Psoas muscle (tissue), 8 donors: Measurements from ENCODE around the gene TIMM17B. TPM values are rescaled to one million over a fixed set of nuclear protein-coding genes. Genes with fewer than 3 reads are reported as not detected.

ENCODE experiments used
- ATAC-seq, 4 donors: fragments of 200-7000 bp; cut with Tn5 transposase; one replicate each; pipeline ENCODE4 v1.9.1; 2020; ENCODE audit warnings: moderate library complexity in 3 of 4, mild to moderate bottlenecking in 2 of 4
- DNase-seq, 2 donors: peaks; one replicate each; pipeline ENCODE4 v3.0.0-alpha.2; 2020
- H3K27ac ChIP-seq: fragments of 200-600 bp; one replicate; pipeline ENCODE4 v1.8.0; 2022
- H3K27me3 ChIP-seq, 3 donors: fragments of 200-600 bp in 1 of 3; one replicate each; pipeline versions ENCODE4 v1.6.1 to v1.8.0; 2013 to 2022; ENCODE audit warnings: low read length in 2 of 3, mild to moderate bottlenecking in 2 of 3, moderate library complexity in 1 of 3; ENCODE audit not compliant: insufficient read depth in 3 of 3
- H3K36me3 ChIP-seq, 2 donors: fragments of 200-600 bp in 1 of 2; one replicate each; pipeline versions ENCODE4 v1.6.1 to v1.8.0; 2013 to 2022; ENCODE audit warnings: low read depth in 1 of 2, mild to moderate bottlenecking in 1 of 2, moderate library complexity in 1 of 2; ENCODE audit not compliant: insufficient read depth in 1 of 2
- H3K4me1 ChIP-seq: fragments of 200-600 bp; one replicate; pipeline ENCODE4 v1.8.0; 2022
- H3K4me3 ChIP-seq: fragments of 200-600 bp; one replicate; pipeline ENCODE4 v1.8.0; 2022; ENCODE audit warnings: mild to moderate bottlenecking
- H3K9me3 ChIP-seq: fragments of 200-600 bp; one replicate; pipeline ENCODE4 v1.8.0; 2022
- WGBS, 3 donors: extraction: QIAGEN DNeasy Blood & Tissue Kit; methylation state at CpG; one replicate each; pipeline versions ENCODE4 v1.1.6 to v1.1.7; 2013; 5-methylcytosine and 5-hydroxymethylcytosine counted together
- intact Hi-C, 2 donors: fragments of 100-400 bp; cut with DNase I; formaldehyde crosslinking; loops; one replicate each; pipeline versions ENCODE4 v1.11.0 to v1.14.2; 2022
- polyA plus RNA-seq, 3 donors: library from polyadenylated mRNA; stranded (reverse); fragments of 200-250 nt; gene quantifications; one replicate each; pipeline ENCODE4 v1.2.3, GENCODE V29; 2013
- total RNA-seq, 4 donors: library from RNA; stranded (reverse); fragmentation: NEBNext Ultra II Directional in 2 of 4; extraction: Animal tissue kit (Norgen Biotek cat#: 25700) in 2 of 4; gene quantifications; one replicate each; pipeline versions ENCODE4 v1.2.1 to v1.2.4, GENCODE V29; 2021 to 2023
- TF ChIP-seq, protein P1 (sequence below): fragments of 200-600 bp; IDR thresholded peaks from one replicate; pipeline ENCODE4 v1.8.0; 2022; ENCODE audit warnings: antibody characterized with exemption
- donor health status: healthy with polysubstance abuse.
- donor health status: DM: no; HTN: no; CAD: no; lungs with moderate emphysema.
- donor health status: Bipolar disorder and iron deficiency.
- donor health status: healthy.
- donor health status: DM: yes; HTN: yes; CAD: no.
- donor health status: DM: no; HTN: no; CAD: no.
- donor health status: DM: no; HTN: no; CAD: no.
- donor health status: DM: yes; HTN: yes; CAD: no.

Gene TIMM17B
- total and polyA plus RNA-seq, 7 donors, result 56.6 to 91.6 (median 72.3) TPM

DNA sequence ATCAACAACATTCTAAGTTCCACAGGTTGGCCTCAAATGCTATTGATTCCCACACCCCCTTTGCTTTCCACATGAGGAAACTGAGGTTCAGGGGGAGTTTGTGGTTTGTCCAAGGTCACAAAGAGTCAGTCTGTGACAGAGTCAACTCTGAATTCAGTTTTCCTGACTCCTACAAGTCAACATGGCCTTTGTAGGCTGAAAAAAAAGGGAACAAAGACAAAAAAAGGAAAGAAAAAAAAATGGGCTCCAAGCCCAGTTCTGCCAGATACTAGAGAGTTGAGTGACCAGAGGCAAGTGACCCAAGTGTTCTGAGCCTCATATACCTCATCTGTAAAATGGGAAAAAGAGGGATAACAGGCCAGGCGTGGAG, 37.7 kb upstream of the TIMM17B start:
- intact Hi-C loops, result no loop called here
- WGBS, 3 donors, result 95 to 100% (median 95%) methylated on average over 1 of the region's 1 CpG
- DNase-seq, result no peak
- H3K27me3 ChIP-seq, result no peaks in the 10 kb centered on the region
- no peak overlapping the region for H3K4me3 ChIP-seq
- ATAC-seq, result no peak
- H3K27ac ChIP-seq, result no peak overlapping the region
- no peaks in the 10 kb centered on the region for H3K9me3 ChIP-seq
- peaks cover 6% of the 10 kb centered on the region for H3K4me1 ChIP-seq
- TF ChIP-seq, protein P1, sequence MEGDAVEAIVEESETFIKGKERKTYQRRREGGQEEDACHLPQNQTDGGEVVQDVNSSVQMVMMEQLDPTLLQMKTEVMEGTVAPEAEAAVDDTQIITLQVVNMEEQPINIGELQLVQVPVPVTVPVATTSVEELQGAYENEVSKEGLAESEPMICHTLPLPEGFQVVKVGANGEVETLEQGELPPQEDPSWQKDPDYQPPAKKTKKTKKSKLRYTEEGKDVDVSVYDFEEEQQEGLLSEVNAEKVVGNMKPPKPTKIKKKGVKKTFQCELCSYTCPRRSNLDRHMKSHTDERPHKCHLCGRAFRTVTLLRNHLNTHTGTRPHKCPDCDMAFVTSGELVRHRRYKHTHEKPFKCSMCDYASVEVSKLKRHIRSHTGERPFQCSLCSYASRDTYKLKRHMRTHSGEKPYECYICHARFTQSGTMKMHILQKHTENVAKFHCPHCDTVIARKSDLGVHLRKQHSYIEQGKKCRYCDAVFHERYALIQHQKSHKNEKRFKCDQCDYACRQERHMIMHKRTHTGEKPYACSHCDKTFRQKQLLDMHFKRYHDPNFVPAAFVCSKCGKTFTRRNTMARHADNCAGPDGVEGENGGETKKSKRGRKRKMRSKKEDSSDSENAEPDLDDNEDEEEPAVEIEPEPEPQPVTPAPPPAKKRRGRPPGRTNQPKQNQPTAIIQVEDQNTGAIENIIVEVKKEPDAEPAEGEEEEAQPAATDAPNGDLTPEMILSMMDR, result no peak
- H3K36me3 ChIP-seq, result peaks cover 3 to 46% of the 10 kb centered on the region in 2 donors

DNA sequence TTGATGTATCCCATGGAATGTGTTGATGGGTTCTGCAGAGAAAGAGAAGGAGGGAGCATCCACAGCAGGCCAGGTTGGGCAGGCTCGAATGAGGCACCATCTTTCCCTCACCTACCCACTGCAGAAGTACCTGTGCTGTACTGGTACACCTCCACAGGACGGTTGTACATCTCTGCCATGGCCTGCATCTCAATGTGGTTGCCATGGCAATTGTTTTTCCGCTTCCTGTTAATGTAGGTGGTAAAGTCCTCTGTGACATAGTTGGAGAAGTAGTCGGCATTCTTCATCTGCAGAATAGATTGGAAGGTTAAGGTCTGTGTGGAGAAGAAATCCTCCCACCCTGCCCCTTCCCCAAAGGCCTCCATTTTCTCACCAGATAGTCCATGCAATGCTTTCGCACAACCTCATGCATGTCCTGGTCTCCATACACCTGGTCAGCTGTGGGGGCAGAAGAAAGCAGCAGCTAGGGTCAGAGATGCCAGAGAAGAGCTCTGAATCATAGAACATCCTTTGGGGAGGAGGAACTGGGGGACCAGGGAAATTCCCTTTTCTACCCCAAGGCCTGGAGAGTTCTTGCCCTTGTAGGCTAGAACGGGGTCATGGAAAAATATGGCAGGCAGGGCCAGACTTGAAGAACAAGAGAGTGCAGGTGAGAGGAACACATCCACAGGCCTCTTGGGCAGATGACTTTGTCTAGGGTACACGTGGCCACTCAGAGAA, 37.2 kb upstream of the TIMM17B start:
- no peaks in the 10 kb centered on the region for H3K9me3 ChIP-seq
- no peak for DNase-seq
- no peak overlapping the region for H3K27ac ChIP-seq
- TF ChIP-seq, protein P1, result no peak
- 67 to 87% (median 84%) methylated on average over 6 to 7 of the region's 7 CpGs for WGBS, 3 donors
- H3K4me3 ChIP-seq, result no peak overlapping the region
- peaks cover 3 to 51% of the 10 kb centered on the region in 2 donors for H3K36me3 ChIP-seq
- intact Hi-C loops, result no loop called here
- peaks cover 6% of the 10 kb centered on the region for H3K4me1 ChIP-seq
- H3K27me3 ChIP-seq, result no peaks in the 10 kb centered on the region
- ATAC-seq, result no peak

DNA sequence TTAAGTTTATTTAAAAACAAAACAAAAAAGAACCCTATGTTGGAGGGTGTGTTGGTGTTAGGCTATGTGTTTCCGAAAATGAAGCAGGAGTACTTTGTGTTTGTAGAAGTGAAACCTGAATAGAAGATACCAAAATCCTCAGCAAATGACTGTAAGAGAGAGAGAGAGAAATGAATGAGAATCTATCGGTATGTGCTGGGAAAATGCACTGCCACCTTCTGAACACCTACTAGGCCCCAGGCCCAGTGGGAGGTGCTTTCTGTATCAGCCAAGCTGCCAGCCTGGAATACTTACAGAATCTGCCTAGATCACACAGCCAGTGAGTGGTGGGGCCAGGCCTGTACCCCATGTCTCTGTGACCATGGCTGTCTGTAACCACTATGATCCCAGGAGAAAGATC, 36.2 kb upstream of the TIMM17B start:
- Histone ChIP-seq H3K9me3 (no peaks in the 10 kb centered on the region), H3K4me3 (no peak overlapping the region), H3K36me3 (peaks cover 3 to 52% of the 10 kb centered on the region in 2 donors), H3K4me1 (peaks cover 3% of the 10 kb centered on the region), H3K27ac (no peak overlapping the region), H3K27me3 (no peaks in the 10 kb centered on the region)
- intact Hi-C loops, result no loop called here
- TF ChIP-seq, protein P1, result no peak
- 88 to 92% (median 91%) methylated on average over 2 of the region's 2 CpGs for WGBS, 3 donors
- DNase-seq, result no peak
- no peak for ATAC-seq

- Histone ChIP-seq H3K27me3 (no peaks in the 10 kb centered on the region), H3K36me3 (peaks cover 2 to 67% of the 10 kb centered on the region in 2 donors), H3K27ac (no peak overlapping the region), H3K9me3 (no peaks in the 10 kb centered on the region), H3K4me3 (no peak overlapping the region), H3K4me1 (no peaks in the 10 kb centered on the region)
- 69 to 95% (median 90%) methylated on average over 2 of the region's 2 CpGs for WGBS, 3 donors
- DNase-seq, result no peak
- ATAC-seq, result no peak
- TF ChIP-seq, protein P1, result no peak
- intact Hi-C loops, result no loop called here
These were observed 30.3 kb upstream of the TIMM17B start for GRCh38 chrX:48927736-48928382.
